H1 (cell line): Measurements from ENCODE around the gene CCDC141. TPM values are rescaled to one million over a fixed set of nuclear protein-coding genes. Genes with fewer than 3 reads are reported as not detected.

Source experiments
- CTCF ChIA-PET: fragments of 300-600 bp; sonication (Branson Sonifier 250); formaldehyde crosslinking; loops from one replicate; lab custom pipeline; 2021; ENCODE audit not compliant: partially characterized antibody; lab: Charles Lee
- POLR2A ChIA-PET: fragments of 300-600 bp; sonication (Branson Sonifier 250); formaldehyde crosslinking; loops from one replicate; lab custom pipeline; 2021; ENCODE audit warnings: inconsistent platforms; ENCODE audit not compliant: partially characterized antibody; lab: Charles Lee
- DNase-seq, 2 experiments: peaks; one replicate each; pipeline versions ENCODE4 v3.0.0 to v3.0.0-alpha.2; 2010 to 2022; ENCODE audit warnings: low spot score in 2 of 2, low read depth in 1 of 2, mixed read lengths in 1 of 2
- FAIRE-seq: peaks from 2 replicates; lab custom pipeline; 2011; peaks lifted over from hg19 to GRCh38; lab: Jason Lieb, UNC
- H2AFZ ChIP-seq: 2 replicates; pipeline ENCODE4 v1.8.1; 2012; ENCODE audit warnings: low read length, inconsistent platforms
- H2AK5ac ChIP-seq: 2 replicates; pipeline ENCODE4 v1.6.1; 2013; ENCODE audit warnings: low read depth, low read length
- H2BK120ac ChIP-seq: replicated peaks from 2 replicates; pipeline ENCODE3; 2013; ENCODE audit warnings: low read depth, low read length, inconsistent platforms
- H2BK12ac ChIP-seq: 2 replicates; pipeline ENCODE4 v1.6.1; 2013; ENCODE audit warnings: low read depth, low read length
- H2BK15ac ChIP-seq: 2 replicates; pipeline ENCODE4 v1.6.1; 2013; ENCODE audit warnings: low read length
- H2BK20ac ChIP-seq: 2 replicates; pipeline ENCODE4 v1.6.1; 2013; ENCODE audit warnings: low read length
- H2BK5ac ChIP-seq: 2 replicates; pipeline ENCODE4 v1.6.1; 2013; ENCODE audit warnings: low read depth, low read length
- H3K14ac ChIP-seq: 2 replicates; pipeline ENCODE4 v1.6.1; 2013; ENCODE audit warnings: inconsistent platforms; ENCODE audit not compliant: insufficient read length
- H3K18ac ChIP-seq: 2 replicates; pipeline ENCODE4 v1.6.1; 2013; ENCODE audit warnings: low read length; ENCODE audit errors: extremely low read depth
- H3K23ac ChIP-seq: 2 replicates; pipeline ENCODE4 v1.6.1; 2013; ENCODE audit warnings: inconsistent platforms; ENCODE audit not compliant: insufficient read length
- H3K23me2 ChIP-seq: 2 replicates; pipeline ENCODE4 v1.6.1; 2013; ENCODE audit warnings: low read depth, low read length
- H3K27ac ChIP-seq: 2 replicates; pipeline ENCODE4 v1.6.1; 2011; ENCODE audit warnings: low read depth, low read length, inconsistent platforms
- H3K27me3 ChIP-seq, 4 experiments: replicated peaks in 1 of 4; 1 replicate in 1 of 4; 2 replicates in 3 of 4; pipeline versions ENCODE4 v1.6.1 to v1.8.1; 2011 to 2013; ENCODE audit warnings: low read length in 3 of 4, mild to moderate bottlenecking in 3 of 4, inconsistent platforms in 2 of 4, mixed read lengths in 2 of 4, moderate library complexity in 1 of 4; ENCODE audit not compliant: control insufficient read depth in 3 of 4, insufficient read depth in 3 of 4; ENCODE audit errors: extremely low read depth in 1 of 4
- H3K36me3 ChIP-seq, 4 experiments: 2 replicates each; pipeline versions ENCODE4 v1.6.1 to v1.8.1; 2011 to 2013; ENCODE audit warnings: mild to moderate bottlenecking in 4 of 4, low read length in 3 of 4, moderate library complexity in 2 of 4, control low read depth in 1 of 4, inconsistent platforms in 1 of 4; ENCODE audit not compliant: insufficient read depth in 4 of 4, control insufficient read depth in 2 of 4
- H3K4ac ChIP-seq: replicated peaks from 2 replicates; pipeline ENCODE3; 2013; ENCODE audit warnings: low read length, low read depth, mixed read lengths, inconsistent platforms; ENCODE audit not compliant: insufficient read length
- H3K4me1 ChIP-seq, 4 experiments: replicated peaks in 1 of 4; 1 replicate in 1 of 4; 2 replicates in 3 of 4; pipeline versions ENCODE4 v1.6.1 to v1.8.1; 2011 to 2013; ENCODE audit warnings: low read length in 3 of 4, inconsistent platforms in 2 of 4, mixed read lengths in 1 of 4; ENCODE audit not compliant: insufficient read depth in 4 of 4, control insufficient read depth in 3 of 4
- H3K4me2 ChIP-seq, 2 experiments: 2 replicates each; pipeline versions ENCODE4 v1.6.1 to v1.8.1; 2011 to 2013; ENCODE audit warnings: low read depth in 2 of 2, low read length in 2 of 2, control low read depth in 1 of 2, inconsistent platforms in 1 of 2, mild to moderate bottlenecking in 1 of 2; ENCODE audit not compliant: insufficient read depth in 1 of 2
- H3K4me3 ChIP-seq, 4 experiments: fragments of 200-600, 300-600 bp in 1 of 4; sonication (generic), shearing (Covaris generic), sonication (Bioruptor Twin) in 1 of 4; 2 replicates each; pipeline versions ENCODE4 v1.5.1 to v1.8.1; 2011 to 2016; ENCODE audit warnings: low read length in 4 of 4, low read depth in 3 of 4, control low read depth in 2 of 4, inconsistent platforms in 2 of 4, mild to moderate bottlenecking in 2 of 4, mixed read lengths in 1 of 4, moderate library complexity in 1 of 4; ENCODE audit not compliant: insufficient read depth in 2 of 4; ENCODE audit errors: extremely low read depth in 1 of 4
- H3K56ac ChIP-seq: replicated peaks from 2 replicates; pipeline ENCODE3; 2013; ENCODE audit warnings: low read depth, mild to moderate bottlenecking, mixed read lengths, low read length, inconsistent platforms; ENCODE audit not compliant: insufficient read length
- H3K79me1 ChIP-seq: 2 replicates; pipeline ENCODE4 v1.6.1; 2013; ENCODE audit warnings: low read depth, low read length, control low read depth
- H3K79me2 ChIP-seq, 2 experiments: 2 replicates each; pipeline versions ENCODE4 v1.6.1 to v1.8.1; 2012 to 2013; ENCODE audit warnings: low read length in 2 of 2, mild to moderate bottlenecking in 2 of 2, inconsistent platforms in 1 of 2; ENCODE audit not compliant: insufficient read depth in 2 of 2, control insufficient read depth in 1 of 2
- H3K9ac ChIP-seq, 4 experiments: replicated peaks in 1 of 4; 1 replicate in 1 of 4; 2 replicates in 3 of 4; pipeline versions ENCODE4 v1.6.1 to v1.8.1; 2011 to 2013; ENCODE audit warnings: low read depth in 3 of 4, low read length in 3 of 4, control low read depth in 2 of 4, mild to moderate bottlenecking in 2 of 4, moderate library complexity in 2 of 4, inconsistent platforms in 1 of 4; ENCODE audit errors: extremely low read depth in 1 of 4
- H3K9me3 ChIP-seq, 2 experiments: 2 replicates each; pipeline versions ENCODE4 v1.6.1 to v1.8.1; 2012 to 2013; ENCODE audit warnings: mild to moderate bottlenecking in 2 of 2, moderate library complexity in 2 of 2, control low read depth in 1 of 2, inconsistent platforms in 1 of 2, low read depth in 1 of 2, low read length in 1 of 2, mixed read lengths in 1 of 2; ENCODE audit not compliant: insufficient read depth in 2 of 2
- H4K20me1 ChIP-seq, 2 experiments: replicated peaks in 1 of 2; 2 replicates each; pipeline versions ENCODE3 to v1.8.1; 2011 to 2013; ENCODE audit warnings: inconsistent platforms in 2 of 2, low read length in 2 of 2, mild to moderate bottlenecking in 1 of 2; ENCODE audit not compliant: insufficient read depth in 2 of 2, control insufficient read depth in 1 of 2
- H4K5ac ChIP-seq: 2 replicates; pipeline ENCODE4 v1.6.1; 2013; ENCODE audit warnings: low read length, low read depth, mixed read lengths, inconsistent platforms; ENCODE audit not compliant: insufficient read length
- H4K8ac ChIP-seq: 2 replicates; pipeline ENCODE4 v1.8.0; 2013; ENCODE audit warnings: mild to moderate bottlenecking, moderate library complexity, low read length, inconsistent platforms; ENCODE audit not compliant: insufficient read depth; ENCODE audit errors: extremely low read depth
- H4K91ac ChIP-seq: replicated peaks from 2 replicates; pipeline ENCODE3; 2013; ENCODE audit warnings: low read length, mixed read lengths, inconsistent platforms; ENCODE audit not compliant: insufficient read length
- EZH2 ChIP-seq: fragments of 200-600 bp; sonication (generic); IDR thresholded peaks from 2 replicates; pipeline ENCODE4 v1.7.1; 2012; ENCODE audit warnings: low read depth, mild to moderate bottlenecking, moderate library complexity, low read length, inconsistent platforms; ENCODE audit not compliant: severe bottlenecking
- WGBS, 2 experiments: shearing (Covaris generic) in 1 of 2; methylation state at CpG; one replicate each; pipeline versions ENCODE4 v1.1.6 to v1.1.7; 2013 to 2015; ENCODE audit warnings: low lambda C conversion rate in 2 of 2, mixed read lengths in 2 of 2, inconsistent platforms in 1 of 2, low coverage in 1 of 2, missing lambda C conversion rate in 1 of 2; ENCODE audit not compliant: insufficient replicate concordance in 2 of 2, insufficient coverage in 1 of 2, insufficient read length in 1 of 2; ENCODE audit errors: extremely low coverage in 1 of 2, missing lambda C conversion rate in 1 of 2; 5-methylcytosine and 5-hydroxymethylcytosine counted together
- polyA plus RNA-seq, 7 experiments: library from polyadenylated mRNA; depleted of rRNA in 3 of 7; stranded (reverse) in 5 of 7; unstranded in 2 of 7; fragments of >200 nt in 5 of 7; fragments of 200-250 nt in 2 of 7; gene quantifications; 1 replicate in 5 of 7; 2 replicates in 1 of 7; 4 replicates in 1 of 7; pipeline versions ENCODE4 v1.2.1 to v1.2.3, GENCODE V29; 2011 to 2013; ENCODE audit warnings: missing spikeins in 2 of 7, mixed read lengths in 2 of 7
- total RNA-seq: library from RNA; stranded (reverse); fragmentation: NEBNext Ultra II Directional; extraction: Animal tissue kit (Norgen Biotek cat#: 25700); gene quantifications from 2 replicates; pipeline ENCODE4 v1.2.1, GENCODE V29; 2021

Gene CCDC141
- total and polyA plus RNA-seq, 2 of the 8 experiments (the other 6 are each of a cell fraction or from before 2014, with no cell fraction given) = 0.56 to 21.6 TPM

DNA sequence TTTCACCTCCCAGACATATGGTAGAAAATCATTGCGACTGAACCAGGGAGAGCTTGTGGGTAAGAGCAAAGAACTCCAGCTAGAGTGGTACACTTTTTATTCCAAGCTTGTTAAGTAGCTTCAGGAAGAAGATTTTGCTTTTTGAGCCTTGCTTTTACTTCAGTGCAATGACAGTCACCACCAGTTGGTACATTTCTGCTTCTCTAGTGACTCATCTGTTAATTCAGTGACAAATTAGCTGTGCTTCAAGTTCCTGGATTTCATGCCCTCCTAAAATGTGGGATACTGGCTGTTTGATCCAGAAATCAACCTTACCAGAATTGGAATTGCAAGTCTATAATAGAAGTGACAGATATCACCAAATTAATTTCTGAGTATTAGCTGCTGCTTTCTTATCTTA lies 125.1 kb downstream of the CCDC141 start:
- Histone ChIP-seq H2AFZ (no peak overlapping the region), H3K18ac (no peak overlapping the region), H2BK15ac (no peak overlapping the region), H3K4me1 (no peaks in the 10 kb centered on the region), H3K9ac (no peak overlapping the region), H3K23me2 (no peaks in the 10 kb centered on the region), H2BK20ac (no peak overlapping the region), H2BK120ac (no peak overlapping the region), H2BK5ac (no peak overlapping the region), H3K23ac (no peak overlapping the region), H3K27me3 (no peaks in the 10 kb centered on the region), H3K9me3 (no peaks in the 10 kb centered on the region), H4K91ac (no peak overlapping the region), H2BK12ac (no peak overlapping the region), H4K5ac (no peak overlapping the region), H4K20me1 (no peaks in the 10 kb centered on the region), H2AK5ac (no peak overlapping the region), H3K79me1 (no peaks in the 10 kb centered on the region), H3K56ac (no peak overlapping the region), H3K27ac (no peak overlapping the region)
- FAIRE-seq (no peak), DNase-seq (no peak)
- POLR2A ChIA-PET = no interaction called here
- 80% methylated on average over 1 of the region's 1 CpG; no CpG with 5 or more reads in 1 of the 2 experiments for WGBS, 2 experiments
- TF ChIP-seq EZH2 = no peak
- TF ChIP-seq, all 59 proteins: peak for 0
- Histone ChIP-seq H3K4me3 (no peak overlapping the region), H3K79me2 (no peaks in the 10 kb centered on the region), H3K4me2 (no peak overlapping the region), H3K14ac (peak overlapping the region; percentile 10), H3K36me3 (no peaks in the 10 kb centered on the region), H3K4ac (no peak overlapping the region), H4K8ac (no peak overlapping the region)
- CTCF ChIA-PET = no interaction called here
